MCF 10A (cell line): ENCODE results near the gene OCSTAMP. TPM values are rescaled to one million over a fixed set of nuclear protein-coding genes. Genes with fewer than 3 reads are reported as not detected.

Experiments used
- BruUV-seq: library from RNA; stranded (reverse); fragments of 400-500 nt; replicated peaks from 2 replicates; lab custom pipeline; 2021; lab: Mats Ljungman, UMichigan
- CTCF ChIA-PET: fragments of 300-600 bp; sonication (Branson Sonifier 250); formaldehyde crosslinking; extraction: SDS; loops from one replicate; lab custom pipeline; 2021; ENCODE audit warnings: antibody characterized with exemption, inconsistent platforms; lab: Yijun Ruan, JAX
- POLR2A ChIA-PET: fragments of 300-600, 350-650 bp; sonication (Branson Sonifier 250); formaldehyde crosslinking; extraction: SDS; loops from one replicate; lab custom pipeline; 2020; ENCODE audit warnings: antibody characterized with exemption, inconsistent platforms; lab: Yijun Ruan, JAX
- DNase-seq: peaks from one replicate; pipeline ENCODE4 v3.0.0-alpha.2; 2018; ENCODE audit not compliant: unreplicated experiment
- H3K27ac Mint-ChIP-seq: one replicate; pipeline ENCODE4 v1.8.0; 2022; ENCODE audit warnings: mild to moderate bottlenecking, low read depth, mixed read lengths; ENCODE audit not compliant: unreplicated experiment
- H3K27me3 Mint-ChIP-seq: one replicate; pipeline ENCODE4 v1.8.0; 2022; ENCODE audit warnings: mixed read lengths; ENCODE audit not compliant: insufficient read depth, unreplicated experiment
- H3K36me3 Mint-ChIP-seq: one replicate; pipeline ENCODE4 v1.8.0; 2022; ENCODE audit warnings: mild to moderate bottlenecking, moderate library complexity, mixed read lengths; ENCODE audit not compliant: insufficient read depth, unreplicated experiment
- H3K4me1 Mint-ChIP-seq: one replicate; pipeline ENCODE4 v1.8.0; 2022; ENCODE audit warnings: mixed read lengths; ENCODE audit not compliant: insufficient read depth, unreplicated experiment
- H3K4me3 Mint-ChIP-seq: one replicate; pipeline ENCODE4 v1.8.0; 2022; ENCODE audit warnings: mild to moderate bottlenecking, moderate library complexity, mixed read lengths; ENCODE audit not compliant: unreplicated experiment
- H3K9me3 Mint-ChIP-seq: one replicate; pipeline ENCODE4 v1.8.0; 2022; ENCODE audit warnings: mixed read lengths; ENCODE audit not compliant: unreplicated experiment
- CTCF ChIP-seq: fragments of 200-600 bp; IDR thresholded peaks from one replicate; pipeline ENCODE4 v1.8.0; 2022; ENCODE audit warnings: antibody characterized with exemption, mild to moderate bottlenecking; ENCODE audit not compliant: unreplicated experiment
- intact Hi-C: fragments of 100-400 bp; cut with micrococcal nuclease; formaldehyde crosslinking; loops from 2 replicates; pipeline ENCODE4 v1.14.1; 2022
- total RNA-seq: library from RNA; stranded (reverse); gene quantifications from 2 replicates; pipeline ENCODE4 v1.2.3, GENCODE V29; 2022

Gene OCSTAMP
- total RNA-seq, 1 experiment from 2014 or later: not detected

GRCh38 chr20:46572153-46572552, 21.7 kb upstream of the OCSTAMP start:
- Mint-ChIP-seq H3K27ac (no peak overlapping the region), H3K4me1 (no peaks in the 10 kb centered on the region), H3K4me3 (no peak overlapping the region), H3K36me3 (no peaks in the 10 kb centered on the region), H3K27me3 (peaks cover 54% of the 10 kb centered on the region), H3K9me3 (no peaks in the 10 kb centered on the region)
- intact Hi-C loops: no loop called here
- BruUV-seq: no TSS peak
- ChIA-PET POLR2A (interaction anchor here (0.6 kb wide), 1 partner anchor 465 kb away, joined by 3 read pairs; no protein-coding TSS in a partner anchor), CTCF (no interaction called here)
- no peak for DNase-seq
- TF ChIP-seq CTCF: no peak

- Mint-ChIP-seq H3K36me3 (no peaks in the 10 kb centered on the region), H3K27ac (no peak overlapping the region), H3K9me3 (no peaks in the 10 kb centered on the region), H3K27me3 (peaks cover 54% of the 10 kb centered on the region), H3K4me1 (no peaks in the 10 kb centered on the region), H3K4me3 (no peak overlapping the region)
- no TSS peak for BruUV-seq
- POLR2A ChIA-PET: no interaction called here
- TF ChIP-seq CTCF: no peak
- intact Hi-C loops: no loop called here
- DNase-seq: no peak
- CTCF ChIA-PET: interaction anchor here (0.6 kb wide), 1 partner anchor 445 kb away, joined by 3 read pairs; no protein-coding TSS in a partner anchor
Measured at GRCh38 chr20:46571418-46571817, 21.0 kb upstream of the OCSTAMP start.

- no peaks in the 10 kb centered on the region for H3K9me3 Mint-ChIP-seq
- H3K4me3 Mint-ChIP-seq: no peak overlapping the region
- POLR2A ChIA-PET: no interaction called here
- BruUV-seq: no TSS peak
- H3K4me1 Mint-ChIP-seq: no peaks in the 10 kb centered on the region
- CTCF ChIA-PET: no interaction called here
- no peak overlapping the region for H3K27ac Mint-ChIP-seq
- intact Hi-C loops: no loop called here
- H3K36me3 Mint-ChIP-seq: no peaks in the 10 kb centered on the region
- H3K27me3 Mint-ChIP-seq: peaks cover 52% of the 10 kb centered on the region
- DNase-seq: no peak
- no peak for TF ChIP-seq CTCF
Measured at GRCh38 chr20:46570956-46571355, 20.5 kb upstream of the OCSTAMP start.

GRCh38 chr20:46569961-46570360, 19.5 kb upstream of the OCSTAMP start:
- DNase-seq: no peak
- Mint-ChIP-seq H3K27me3 (peaks cover 42% of the 10 kb centered on the region), H3K4me3 (no peak overlapping the region), H3K27ac (no peak overlapping the region), H3K4me1 (no peaks in the 10 kb centered on the region), H3K9me3 (no peaks in the 10 kb centered on the region), H3K36me3 (no peaks in the 10 kb centered on the region)
- ChIA-PET POLR2A (no interaction called here), CTCF (no interaction called here)
- intact Hi-C loops: no loop called here
- TF ChIP-seq CTCF: no peak
- BruUV-seq: no TSS peak
